Astrocyte (in vitro differentiated cells and primary cell): ENCODE measurements around the gene CSMD2.

ENCODE experiments used
- CTCF ChIP-seq: IDR thresholded peaks from 2 replicates; pipeline ENCODE4 v1.5.1; 2011; ENCODE audit warnings: low read depth, mild to moderate bottlenecking, inconsistent platforms, low read length, moderate library complexity; ENCODE audit not compliant: insufficient read depth
- EZH2 ChIP-seq: IDR thresholded peaks from 2 replicates; pipeline ENCODE4 v1.6.1; 2012; ENCODE audit warnings: mild to moderate bottlenecking, low read length, inconsistent platforms; ENCODE audit not compliant: insufficient read depth

DNA sequence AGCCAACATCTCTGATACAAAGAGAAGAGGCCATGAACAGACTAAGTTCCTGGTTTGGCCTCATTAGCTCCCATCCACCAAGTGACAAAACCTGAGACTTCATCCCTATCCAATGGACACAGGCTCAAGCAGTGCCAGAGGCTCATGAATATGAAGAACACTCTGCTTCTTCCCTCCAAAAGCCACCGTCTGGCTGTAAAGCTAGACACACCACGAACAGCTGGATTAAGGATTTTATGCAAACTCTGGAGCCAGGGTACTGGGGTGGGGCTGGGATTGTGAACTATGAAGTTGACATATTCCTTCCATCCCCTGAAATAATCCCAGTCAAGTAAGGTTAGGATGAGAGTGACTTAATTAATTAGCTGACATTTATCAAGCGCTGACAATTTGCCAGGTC, 139.4 kb downstream of the CSMD2 start:
- TF ChIP-seq CTCF (no peak), EZH2 (no peak)
